Endodermal cell (in vitro differentiated cells): ENCODE results near the gene SNRNP35. TPM values are rescaled to one million over a fixed set of nuclear protein-coding genes. Genes with fewer than 3 reads are reported as not detected.
A peak's percentile ranks its signal among the peaks of the same experiment; 100 is the strongest.

Experiments
- DNase-seq: peaks from one replicate; pipeline ENCODE4 v3.0.0-alpha.2; 2017
- H3K27ac ChIP-seq: 2 replicates; pipeline ENCODE4 v1.5.1; 2013; ENCODE audit warnings: mild to moderate bottlenecking, low read depth, low read length, moderate library complexity
- H3K27me3 ChIP-seq: 2 replicates; pipeline ENCODE4 v1.6.1; 2013; ENCODE audit warnings: mild to moderate bottlenecking, low read length, moderate library complexity; ENCODE audit not compliant: insufficient read depth, control insufficient read depth, poor library complexity, severe bottlenecking
- H3K36me3 ChIP-seq: 2 replicates; pipeline ENCODE4 v1.7.0; 2013; ENCODE audit warnings: mild to moderate bottlenecking, low read length, moderate library complexity; ENCODE audit not compliant: control insufficient read depth, insufficient read depth
- H3K4me1 ChIP-seq: one replicate; pipeline ENCODE4 v1.7.0; 2013; ENCODE audit warnings: low read length; ENCODE audit not compliant: control insufficient read depth, insufficient read depth
- H3K4me3 ChIP-seq: 2 replicates; pipeline ENCODE4 v1.5.1; 2013; ENCODE audit warnings: mild to moderate bottlenecking, low read length, moderate library complexity
- H3K9ac ChIP-seq: 2 replicates; pipeline ENCODE4 v1.6.1; 2013; ENCODE audit warnings: mild to moderate bottlenecking, low read length, moderate library complexity; ENCODE audit not compliant: poor library complexity, severe bottlenecking; ENCODE audit errors: extremely low read depth
- H3K9me3 ChIP-seq: 2 replicates; pipeline ENCODE4 v1.6.1; 2013; ENCODE audit warnings: mild to moderate bottlenecking, low read length, moderate library complexity; ENCODE audit not compliant: control insufficient read depth
- H3K27ac Mint-ChIP-seq: 2 replicates; pipeline ENCODE4 v1.8.0; 2020; ENCODE audit warnings: mixed read lengths
- H3K27me3 Mint-ChIP-seq: 2 replicates; pipeline ENCODE4 v1.8.0; 2021; ENCODE audit warnings: mild to moderate bottlenecking, mixed read lengths; ENCODE audit not compliant: insufficient read depth
- H3K36me3 Mint-ChIP-seq: 2 replicates; pipeline ENCODE4 v1.8.0; 2020; ENCODE audit warnings: low read depth, mixed read lengths
- H3K4me1 Mint-ChIP-seq: 2 replicates; pipeline ENCODE4 v1.8.0; 2020; ENCODE audit warnings: mixed read lengths
- H3K4me3 Mint-ChIP-seq: 2 replicates; pipeline ENCODE4 v1.8.0; 2020; ENCODE audit warnings: mild to moderate bottlenecking, moderate library complexity, mixed read lengths
- H3K9me3 Mint-ChIP-seq: 2 replicates; pipeline ENCODE4 v1.8.0; 2020; ENCODE audit warnings: mild to moderate bottlenecking, mixed read lengths
- WGBS, 2 experiments: methylation state at CpG; one replicate each; pipeline versions ENCODE4 v1.1.5 to v1.1.7; 2013; ENCODE audit warnings: missing lambda C conversion rate in 2 of 2, mixed read lengths in 1 of 2; ENCODE audit not compliant: insufficient coverage in 1 of 2, insufficient read length in 1 of 2; 5-methylcytosine and 5-hydroxymethylcytosine counted together
- total RNA-seq, 2 donors: library from RNA; stranded (reverse); fragmentation: NEBNext Ultra II Directional in 1 of 2; extraction: Animal tissue kit (Norgen Biotek cat#: 25700) in 1 of 2; gene quantifications; 2 replicates in 1 of 2; 3 replicates in 1 of 2; pipeline ENCODE4 v1.2.1, GENCODE V29; 2021
- TF ChIP-seq, protein P1 (sequence below): fragments of 200-600 bp; sonication (generic); conservative IDR thresholded peaks from 2 replicates; pipeline ENCODE4 v1.5.0; 2021; ENCODE audit warnings: antibody characterized with exemption, mild to moderate bottlenecking

SNRNP35 gene
- total RNA-seq, 2 donors from 2014 or later, result 17.9 to 24.9 TPM

GRCh38 chr12:123488539-123489230 is 30.7 kb downstream of the SNRNP35 start:
- H3K36me3 ChIP-seq, result peaks cover 8% of the 10 kb centered on the region
- H3K4me3 Mint-ChIP-seq, result no peak overlapping the region
- DNase-seq, result peak; percentile 91
- whole genome bisulfite sequencing, 2 experiments, result 74 to 78% methylated on average over 19 to 20 of the region's 20 CpGs
- no peaks in the 10 kb centered on the region for H3K4me1 ChIP-seq
- no peaks in the 10 kb centered on the region for H3K27me3 ChIP-seq
- H3K27me3 Mint-ChIP-seq, result no peaks in the 10 kb centered on the region
- no peaks in the 10 kb centered on the region for H3K9me3 ChIP-seq
- H3K4me3 ChIP-seq, result no peak overlapping the region
- H3K36me3 Mint-ChIP-seq, result peaks cover 18% of the 10 kb centered on the region
- TF ChIP-seq, protein P1, sequence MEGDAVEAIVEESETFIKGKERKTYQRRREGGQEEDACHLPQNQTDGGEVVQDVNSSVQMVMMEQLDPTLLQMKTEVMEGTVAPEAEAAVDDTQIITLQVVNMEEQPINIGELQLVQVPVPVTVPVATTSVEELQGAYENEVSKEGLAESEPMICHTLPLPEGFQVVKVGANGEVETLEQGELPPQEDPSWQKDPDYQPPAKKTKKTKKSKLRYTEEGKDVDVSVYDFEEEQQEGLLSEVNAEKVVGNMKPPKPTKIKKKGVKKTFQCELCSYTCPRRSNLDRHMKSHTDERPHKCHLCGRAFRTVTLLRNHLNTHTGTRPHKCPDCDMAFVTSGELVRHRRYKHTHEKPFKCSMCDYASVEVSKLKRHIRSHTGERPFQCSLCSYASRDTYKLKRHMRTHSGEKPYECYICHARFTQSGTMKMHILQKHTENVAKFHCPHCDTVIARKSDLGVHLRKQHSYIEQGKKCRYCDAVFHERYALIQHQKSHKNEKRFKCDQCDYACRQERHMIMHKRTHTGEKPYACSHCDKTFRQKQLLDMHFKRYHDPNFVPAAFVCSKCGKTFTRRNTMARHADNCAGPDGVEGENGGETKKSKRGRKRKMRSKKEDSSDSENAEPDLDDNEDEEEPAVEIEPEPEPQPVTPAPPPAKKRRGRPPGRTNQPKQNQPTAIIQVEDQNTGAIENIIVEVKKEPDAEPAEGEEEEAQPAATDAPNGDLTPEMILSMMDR, result no peak
- H3K4me1 Mint-ChIP-seq, result peaks cover 2% of the 10 kb centered on the region
- no peak overlapping the region for H3K27ac ChIP-seq
- H3K9me3 Mint-ChIP-seq, result no peaks in the 10 kb centered on the region
- peak overlapping the region; percentile 21 for H3K27ac Mint-ChIP-seq
- no peak overlapping the region for H3K9ac ChIP-seq

- 96 to 100% methylated on average over 4 of the region's 6 CpGs for WGBS, 2 experiments
- H3K4me3 ChIP-seq, result no peak overlapping the region
- Mint-ChIP-seq H3K4me3 (no peak overlapping the region), H3K9me3 (no peaks in the 10 kb centered on the region), H3K27me3 (no peaks in the 10 kb centered on the region), H3K4me1 (peaks cover 2% of the 10 kb centered on the region), H3K27ac (no peak overlapping the region), H3K36me3 (peaks cover 16% of the 10 kb centered on the region)
- H3K4me1 ChIP-seq, result no peaks in the 10 kb centered on the region
- peaks cover 7% of the 10 kb centered on the region for H3K36me3 ChIP-seq
- H3K27ac ChIP-seq, result peak overlapping the region; percentile 38
- no peak for DNase-seq
- no peaks in the 10 kb centered on the region for H3K27me3 ChIP-seq
- TF ChIP-seq, protein P1, result no peak
- no peak overlapping the region for H3K9ac ChIP-seq
- no peaks in the 10 kb centered on the region for H3K9me3 ChIP-seq
These were observed 31.6 kb downstream of the SNRNP35 start for GRCh38 chr12:123489580-123489979.

- Mint-ChIP-seq H3K4me1 (peaks cover 2% of the 10 kb centered on the region), H3K9me3 (no peaks in the 10 kb centered on the region), H3K27me3 (no peaks in the 10 kb centered on the region), H3K36me3 (peaks cover 13% of the 10 kb centered on the region), H3K4me3 (no peak overlapping the region), H3K27ac (no peak overlapping the region)
- Histone ChIP-seq H3K9me3 (no peaks in the 10 kb centered on the region), H3K36me3 (peaks cover 4% of the 10 kb centered on the region), H3K27me3 (no peaks in the 10 kb centered on the region), H3K9ac (no peak overlapping the region), H3K4me1 (no peaks in the 10 kb centered on the region), H3K4me3 (no peak overlapping the region), H3K27ac (peak overlapping the region; percentile 38)
- 81 to 82% methylated on average over 3 to 5 of the region's 5 CpGs for WGBS, 2 experiments
- TF ChIP-seq, protein P1, result no peak
- no peak for DNase-seq
These were observed 32.1 kb downstream of the SNRNP35 start for GRCh38 chr12:123490089-123490488.
